Brain pericyte (primary cell): ENCODE measurements around the gene TMEM81.
A peak's percentile ranks its signal among the peaks of the same experiment; 100 is the strongest.

ENCODE experiments used
- DNase-seq: peaks from one replicate; pipeline ENCODE4 v3.0.0-alpha.2; 2012; ENCODE audit warnings: low read depth, low spot score

TMEM81 gene

GRCh38 chr1:205084360-205084759 lies at the start of gene TMEM81:
TSS of gene TMEM81 (minus strand) at chr1:205084460. CDS start at chr1:205084320, 140 bp downstream.
- no peak for DNase-seq

GRCh38 chr1:205133287-205133686 lies 49.0 kb upstream of the TMEM81 start:
- no peak for DNase-seq

- no peak for DNase-seq
These were observed 45.3 kb upstream of the TMEM81 start for GRCh38 chr1:205129447-205130029.

GRCh38 chr1:205128050-205128449 lies 43.8 kb upstream of the TMEM81 start:
- no peak for DNase-seq

GRCh38 chr1:205127646-205128045 lies 43.4 kb upstream of the TMEM81 start:
- no peak for DNase-seq

- no peak for DNase-seq
These were observed 40.5 kb upstream of the TMEM81 start for GRCh38 chr1:205124726-205125125.

- no peak for DNase-seq
These were observed 38.2 kb upstream of the TMEM81 start for GRCh38 chr1:205122489-205122882.

GRCh38 chr1:205121660-205122488 lies 37.6 kb upstream of the TMEM81 start, which contains the start of gene RBBP5:
TSS of gene RBBP5 (minus strand) at chr1:205121978. CDS start at chr1:205121873, 105 bp downstream.
- DNase-seq: peak; percentile 95

GRCh38 chr1:205118752-205119151 lies 34.5 kb upstream of the TMEM81 start:
- no peak for DNase-seq

GRCh38 chr1:205111354-205111753 lies 27.1 kb upstream of the TMEM81 start:
- DNase-seq: no peak

GRCh38 chr1:205109711-205110110 lies 25.5 kb upstream of the TMEM81 start:
- no peak for DNase-seq

- DNase-seq: no peak
These were observed 25.0 kb upstream of the TMEM81 start for GRCh38 chr1:205109269-205109668.

GRCh38 chr1:205108464-205108863 lies 24.2 kb upstream of the TMEM81 start:
- no peak for DNase-seq

GRCh38 chr1:205107327-205107726 lies 23.1 kb upstream of the TMEM81 start:
- DNase-seq: no peak

GRCh38 chr1:205102404-205102803 lies 18.1 kb upstream of the TMEM81 start:
- DNase-seq: no peak

- no peak for DNase-seq
These were observed 14.0 kb upstream of the TMEM81 start for GRCh38 chr1:205098242-205098641.

GRCh38 chr1:205095422-205095821 lies 11.2 kb upstream of the TMEM81 start:
- no peak for DNase-seq

- DNase-seq: no peak
These were observed 6.9 kb upstream of the TMEM81 start for GRCh38 chr1:205091043-205091740.

GRCh38 chr1:205088341-205088740 lies 4.1 kb upstream of the TMEM81 start:
- DNase-seq: no peak

- no peak for DNase-seq
These were observed 1.8 kb downstream of the TMEM81 start for GRCh38 chr1:205082431-205082830.

- no peak for DNase-seq
These were observed 6.3 kb downstream of the TMEM81 start for GRCh38 chr1:205077934-205078311.

- no peak for DNase-seq
These were observed 6.9 kb downstream of the TMEM81 start for GRCh38 chr1:205077158-205077933.
